Activated naive CD8-positive, alpha-beta T cell treated with anti-CD3 and anti-CD28 coated beads, Interleukin-2, amount 10 ng/mL, durations not matched to agents 7 days and 5 days (primary cell): ENCODE measurements around the gene KLHL25. TPM values are rescaled to one million over a fixed set of nuclear protein-coding genes. Genes with fewer than 3 reads are reported as not detected.

Experiments used
- ATAC-seq: fragments of 150-1000 bp; cut with Tn5 transposase; one replicate; pipeline ENCODE4 v1.10.0; 2021; ENCODE audit warnings: low read depth, moderate library complexity
- POLR2A ChIA-PET: fragments of 350-600 bp; sonication (Branson Sonifier 250); formaldehyde crosslinking; loops from one replicate; lab custom pipeline; 2021; ENCODE audit warnings: antibody characterized with exemption; lab: Charles Lee
- DNase-seq: peaks from one replicate; pipeline ENCODE4 v3.0.0; 2021
- H3K27ac Mint-ChIP-seq: one replicate; pipeline ENCODE4 v1.8.0; 2022; ENCODE audit warnings: mild to moderate bottlenecking, mixed read lengths
- H3K27me3 Mint-ChIP-seq: one replicate; pipeline ENCODE4 v1.8.0; 2022; ENCODE audit warnings: mild to moderate bottlenecking, moderate library complexity, mixed read lengths
- H3K36me3 Mint-ChIP-seq: one replicate; pipeline ENCODE4 v1.8.0; 2021; ENCODE audit warnings: mild to moderate bottlenecking, mixed read lengths
- H3K4me1 Mint-ChIP-seq: one replicate; pipeline ENCODE4 v1.8.0; 2021; ENCODE audit warnings: mixed read lengths
- H3K4me3 Mint-ChIP-seq: one replicate; pipeline ENCODE4 v1.8.0; 2022; ENCODE audit warnings: mild to moderate bottlenecking, moderate library complexity, mixed read lengths
- H3K9me3 Mint-ChIP-seq: one replicate; pipeline ENCODE4 v1.8.0; 2021; ENCODE audit warnings: mixed read lengths
- total RNA-seq, 2 experiments: library from RNA; stranded (reverse); gene quantifications; one replicate each; pipeline ENCODE4 v1.2.3, GENCODE V29; 2021

KLHL25 gene
- total RNA-seq, 2 experiments from 2014 or later, result 6.9 to 7.1 TPM

- Mint-ChIP-seq H3K4me3 (no peak overlapping the region), H3K9me3 (no peaks in the 10 kb centered on the region), H3K36me3 (peaks cover 6% of the 10 kb centered on the region), H3K27ac (no peak overlapping the region), H3K4me1 (peaks cover 4% of the 10 kb centered on the region), H3K27me3 (no peaks in the 10 kb centered on the region)
- ATAC-seq, result no peak
- DNase-seq, result peak; percentile 13
- POLR2A ChIA-PET, result no interaction called here
Measured at GRCh38 chr15:85757073-85757938, 37.4 kb downstream of the KLHL25 start.

GRCh38 chr15:85756411-85757072 lies 38.2 kb downstream of the KLHL25 start:
- DNase-seq (no peak), ATAC-seq (no peak)
- peaks cover 6% of the 10 kb centered on the region for H3K36me3 Mint-ChIP-seq
- H3K27ac Mint-ChIP-seq, result no peak overlapping the region
- no peaks in the 10 kb centered on the region for H3K27me3 Mint-ChIP-seq
- H3K9me3 Mint-ChIP-seq, result no peaks in the 10 kb centered on the region
- POLR2A ChIA-PET, result no interaction called here
- peaks cover 5% of the 10 kb centered on the region for H3K4me1 Mint-ChIP-seq
- no peak overlapping the region for H3K4me3 Mint-ChIP-seq

GRCh38 chr15:85755942-85756341 lies 38.8 kb downstream of the KLHL25 start:
- Mint-ChIP-seq H3K36me3 (peaks cover 6% of the 10 kb centered on the region), H3K4me1 (peaks cover 8% of the 10 kb centered on the region), H3K9me3 (no peaks in the 10 kb centered on the region), H3K27ac (no peak overlapping the region), H3K4me3 (no peak overlapping the region), H3K27me3 (no peaks in the 10 kb centered on the region)
- no peak for ATAC-seq
- POLR2A ChIA-PET, result no interaction called here
- no peak for DNase-seq

GRCh38 chr15:85755471-85755870 lies 39.3 kb downstream of the KLHL25 start:
- no peaks in the 10 kb centered on the region for H3K9me3 Mint-ChIP-seq
- no peak overlapping the region for H3K4me3 Mint-ChIP-seq
- peaks cover 6% of the 10 kb centered on the region for H3K36me3 Mint-ChIP-seq
- peaks cover 8% of the 10 kb centered on the region for H3K4me1 Mint-ChIP-seq
- H3K27ac Mint-ChIP-seq, result no peak overlapping the region
- no peaks in the 10 kb centered on the region for H3K27me3 Mint-ChIP-seq
- DNase-seq (no peak), ATAC-seq (no peak)
- POLR2A ChIA-PET, result no interaction called here

- DNase-seq, result no peak
- no peaks in the 10 kb centered on the region for H3K9me3 Mint-ChIP-seq
- POLR2A ChIA-PET, result no interaction called here
- no peak overlapping the region for H3K4me3 Mint-ChIP-seq
- no peaks in the 10 kb centered on the region for H3K27me3 Mint-ChIP-seq
- H3K27ac Mint-ChIP-seq, result no peak overlapping the region
- H3K4me1 Mint-ChIP-seq, result peaks cover 8% of the 10 kb centered on the region
- peaks cover 6% of the 10 kb centered on the region for H3K36me3 Mint-ChIP-seq
- ATAC-seq, result no peak
Measured at GRCh38 chr15:85754989-85755388, 39.7 kb downstream of the KLHL25 start.

- H3K9me3 Mint-ChIP-seq, result no peaks in the 10 kb centered on the region
- H3K27ac Mint-ChIP-seq, result no peak overlapping the region
- peaks cover 8% of the 10 kb centered on the region for H3K4me1 Mint-ChIP-seq
- H3K4me3 Mint-ChIP-seq, result no peak overlapping the region
- no peaks in the 10 kb centered on the region for H3K27me3 Mint-ChIP-seq
- ATAC-seq (no peak), DNase-seq (no peak)
- POLR2A ChIA-PET, result interaction anchor here (1.0 kb wide), 1 partner anchor 15 kb away, joined by 3 read pairs; no protein-coding TSS in a partner anchor
- H3K36me3 Mint-ChIP-seq, result peaks cover 6% of the 10 kb centered on the region
Measured at GRCh38 chr15:85753791-85754452, 40.8 kb downstream of the KLHL25 start.

GRCh38 chr15:85753261-85753660 lies 41.5 kb downstream of the KLHL25 start:
- H3K27ac Mint-ChIP-seq, result peak overlapping the region; percentile 66
- no peak overlapping the region for H3K4me3 Mint-ChIP-seq
- peaks cover 8% of the 10 kb centered on the region for H3K4me1 Mint-ChIP-seq
- no peaks in the 10 kb centered on the region for H3K9me3 Mint-ChIP-seq
- POLR2A ChIA-PET, result interaction anchor here (1.0 kb wide), 1 partner anchor 16 kb away, joined by 3 read pairs; no protein-coding TSS in a partner anchor
- DNase-seq, result no peak
- no peaks in the 10 kb centered on the region for H3K27me3 Mint-ChIP-seq
- peaks cover 6% of the 10 kb centered on the region for H3K36me3 Mint-ChIP-seq
- no peak for ATAC-seq

- Mint-ChIP-seq H3K4me1 (peaks cover 8% of the 10 kb centered on the region), H3K27me3 (no peaks in the 10 kb centered on the region), H3K27ac (peak overlapping the region; percentile 61), H3K9me3 (no peaks in the 10 kb centered on the region), H3K36me3 (peaks cover 4% of the 10 kb centered on the region), H3K4me3 (no peak overlapping the region)
- DNase-seq (peak; percentile 17), ATAC-seq (no peak)
- POLR2A ChIA-PET, result no interaction called here
Measured at GRCh38 chr15:85752491-85752961, 42.2 kb downstream of the KLHL25 start.

- DNase-seq (peak; percentile 21), ATAC-seq (no peak)
- Mint-ChIP-seq H3K27ac (no peak overlapping the region), H3K36me3 (peaks cover 4% of the 10 kb centered on the region), H3K9me3 (no peaks in the 10 kb centered on the region), H3K4me3 (no peak overlapping the region), H3K4me1 (peaks cover 8% of the 10 kb centered on the region), H3K27me3 (no peaks in the 10 kb centered on the region)
- POLR2A ChIA-PET, result no interaction called here
Measured at GRCh38 chr15:85752124-85752475, 42.6 kb downstream of the KLHL25 start.

GRCh38 chr15:85751291-85752123 lies 43.2 kb downstream of the KLHL25 start:
- H3K36me3 Mint-ChIP-seq, result peaks cover 5% of the 10 kb centered on the region
- H3K9me3 Mint-ChIP-seq, result no peaks in the 10 kb centered on the region
- POLR2A ChIA-PET, result no interaction called here
- H3K27ac Mint-ChIP-seq, result peak overlapping the region; percentile 21
- DNase-seq (peak; percentile 23), ATAC-seq (peak; percentile 34)
- H3K4me3 Mint-ChIP-seq, result no peak overlapping the region
- H3K27me3 Mint-ChIP-seq, result no peaks in the 10 kb centered on the region
- H3K4me1 Mint-ChIP-seq, result peaks cover 8% of the 10 kb centered on the region

- H3K4me3 Mint-ChIP-seq, result no peak overlapping the region
- ATAC-seq (no peak), DNase-seq (peak; percentile 26)
- no peaks in the 10 kb centered on the region for H3K9me3 Mint-ChIP-seq
- H3K4me1 Mint-ChIP-seq, result peaks cover 8% of the 10 kb centered on the region
- H3K27ac Mint-ChIP-seq, result peak overlapping the region; percentile 30
- peaks cover 9% of the 10 kb centered on the region for H3K36me3 Mint-ChIP-seq
- POLR2A ChIA-PET, result no interaction called here
- no peaks in the 10 kb centered on the region for H3K27me3 Mint-ChIP-seq
Measured at GRCh38 chr15:85750319-85751290, 44.1 kb downstream of the KLHL25 start.
